GM12878 (cell line): ENCODE measurements around the gene POU2F1. TPM values are rescaled to one million over a fixed set of nuclear protein-coding genes. Genes with fewer than 3 reads are reported as not detected.

Source experiments
- ATAC-seq: fragments of 200-7000 bp; cut with Tn5 transposase; 3 replicates; pipeline ENCODE4 v1.9.1; 2020; ENCODE audit warnings: mild to moderate bottlenecking, moderate library complexity
- BruUV-seq: library from RNA; stranded (reverse); fragments of 400-500 nt; replicated peaks from 2 replicates; lab custom pipeline; 2021; lab: Mats Ljungman, UMichigan
- CTCF ChIA-PET: fragments of 300-600 bp; sonication (Branson Sonifier 250); formaldehyde crosslinking; extraction: SDS; loops from one replicate; lab custom pipeline; 2021; ENCODE audit warnings: inconsistent platforms; lab: Yijun Ruan, JAX
- POLR2A ChIA-PET: fragments of 350-600 bp; formaldehyde crosslinking; extraction: SDS; loops from one replicate; lab custom pipeline; 2021; ENCODE audit warnings: inconsistent platforms; lab: Charles Lee
- RAD21 ChIA-PET: fragments of 300-600 bp; sonication (Branson Sonifier 250); formaldehyde crosslinking; loops from one replicate; lab custom pipeline; 2023; ENCODE audit warnings: antibody characterized with exemption; ENCODE audit not compliant: unreplicated experiment; lab: Charles Lee
- SMC1A ChIA-PET: fragments of 300-600 bp; sonication (Branson Sonifier 250); formaldehyde crosslinking; loops from one replicate; lab custom pipeline; 2023; ENCODE audit not compliant: unreplicated experiment, uncharacterized antibody; lab: Charles Lee
- DNase-seq: peaks from one replicate; pipeline ENCODE4 v3.0.0-alpha.2; 2011; ENCODE audit warnings: low read depth, low spot score
- FAIRE-seq: peaks from 3 replicates; lab custom pipeline; 2011; peaks lifted over from hg19 to GRCh38; lab: Jason Lieb, UNC
- H2AFZ ChIP-seq: 2 replicates; pipeline ENCODE4 v1.6.0; 2011; ENCODE audit warnings: low read depth, low read length, control low read depth; ENCODE audit not compliant: control insufficient read depth
- H3K27ac ChIP-seq: 2 replicates; pipeline ENCODE4 v1.5.1; 2011; ENCODE audit warnings: control low read depth; ENCODE audit not compliant: control insufficient read depth, insufficient read depth
- H3K27me3 ChIP-seq, 2 experiments: replicated peaks in 1 of 2; 2 replicates each; pipeline versions ENCODE4 v1.6.0 to v1.6.1; 2011; ENCODE audit warnings: low read length in 1 of 2; ENCODE audit not compliant: control insufficient read depth in 2 of 2, insufficient read depth in 2 of 2
- H3K36me3 ChIP-seq, 2 experiments: 2 replicates each; pipeline ENCODE4 v1.5.1; 2011; ENCODE audit warnings: low read length in 1 of 2; ENCODE audit not compliant: control insufficient read depth in 2 of 2, insufficient read depth in 2 of 2
- H3K4me1 ChIP-seq: 2 replicates; pipeline ENCODE4 v1.6.1; 2011; ENCODE audit warnings: mild to moderate bottlenecking, low read length, moderate library complexity, mixed read lengths; ENCODE audit not compliant: control insufficient read depth, insufficient read depth
- H3K4me2 ChIP-seq: 2 replicates; pipeline ENCODE4 v1.6.0; 2011; ENCODE audit warnings: control low read depth; ENCODE audit not compliant: control insufficient read depth, insufficient read depth
- H3K4me3 ChIP-seq: fragments of 200-600 bp; sonication (generic); 2 replicates; pipeline ENCODE4 v1.5.1; 2016
- H3K79me2 ChIP-seq: 2 replicates; pipeline ENCODE4 v1.6.0; 2011; ENCODE audit warnings: low read length; ENCODE audit not compliant: control insufficient read depth, insufficient read depth
- H3K9ac ChIP-seq: 2 replicates; pipeline ENCODE4 v1.8.0; 2011; ENCODE audit warnings: low read length, control low read depth, mixed read lengths; ENCODE audit not compliant: control insufficient read depth, insufficient read depth
- H3K9me3 ChIP-seq: replicated peaks from 3 replicates; pipeline ENCODE4 v1.5.1; 2011; ENCODE audit warnings: mild to moderate bottlenecking, low read length; ENCODE audit not compliant: control insufficient read depth, insufficient read depth
- H4K20me1 ChIP-seq: 2 replicates; pipeline ENCODE4 v1.6.0; 2011; ENCODE audit not compliant: control insufficient read depth, insufficient read depth
- ASH2L ChIP-seq: fragments of 300-600, 200-600 bp; sonication (generic); IDR thresholded peaks from 2 replicates; pipeline ENCODE4 v1.6.1; 2017; ENCODE audit warnings: low read depth, mild to moderate bottlenecking, borderline replicate concordance
- BCL11A ChIP-seq: IDR thresholded peaks from 2 replicates; pipeline ENCODE4 v1.6.1; 2011; ENCODE audit warnings: low read depth, low read length
- BRCA1 ChIP-seq: IDR thresholded peaks from 2 replicates; pipeline ENCODE4 v1.6.1; 2011; ENCODE audit warnings: low read depth, low read length, improper control_type of control experiment
- DPF2 ChIP-seq: fragments of 450-650 bp; IDR thresholded peaks from 2 replicates; pipeline ENCODE4 v1.6.1; 2017; ENCODE audit warnings: mild to moderate bottlenecking
- FOXM1 ChIP-seq: IDR thresholded peaks from 2 replicates; pipeline ENCODE4 v1.6.1; 2012; ENCODE audit warnings: low read depth, mild to moderate bottlenecking, inconsistent platforms, low read length, moderate library complexity
- IRF3 ChIP-seq: fragments of 450-650 bp; IDR thresholded peaks from 2 replicates; pipeline ENCODE4 v1.6.1; 2014; ENCODE audit warnings: mild to moderate bottlenecking
- JUND ChIP-seq: IDR thresholded peaks from 2 replicates; pipeline ENCODE4 v1.6.1; 2012; ENCODE audit warnings: low read depth, mild to moderate bottlenecking, low read length, improper control_type of control experiment, moderate library complexity
- KLF5 ChIP-seq: fragments of 450-650 bp; IDR thresholded peaks from 2 replicates; pipeline ENCODE4 v1.6.1; 2014; ENCODE audit warnings: mild to moderate bottlenecking; ENCODE audit not compliant: partially characterized antibody
- MXI1 ChIP-seq: fragments of 150-350 bp; IDR thresholded peaks from 2 replicates; pipeline ENCODE4 v1.6.1; 2011; ENCODE audit warnings: low read depth, mild to moderate bottlenecking, inconsistent platforms, low read length, improper control_type of control experiment
- MYB ChIP-seq: fragments of 150-350 bp; IDR thresholded peaks from 2 replicates; pipeline ENCODE4 v1.6.1; 2014; ENCODE audit warnings: mild to moderate bottlenecking, low read depth, low read length, borderline replicate concordance
- NBN ChIP-seq: fragments of 450-650 bp; IDR thresholded peaks from 2 replicates; pipeline ENCODE4 v1.6.1; 2016
- NR2C1 ChIP-seq: fragments of 450-650 bp; IDR thresholded peaks from 2 replicates; pipeline ENCODE4 v1.6.1; 2017; ENCODE audit warnings: antibody characterized with exemption, mild to moderate bottlenecking, moderate library complexity
- RAD21 ChIP-seq: IDR thresholded peaks from 2 replicates; pipeline ENCODE4 v1.6.1; 2011; ENCODE audit warnings: mild to moderate bottlenecking, low read depth, low read length, moderate library complexity; ENCODE audit not compliant: insufficient read depth
- RB1 ChIP-seq: fragments of 450-650 bp; formaldehyde crosslinking; IDR thresholded peaks from 2 replicates; pipeline ENCODE4 v1.6.1; 2017; ENCODE audit warnings: mild to moderate bottlenecking, borderline replicate concordance
- SIN3A ChIP-seq: IDR thresholded peaks from 2 replicates; pipeline ENCODE4 v1.6.1; 2012; ENCODE audit warnings: low read depth, low read length, improper control_type of control experiment
- SKIL ChIP-seq: fragments of 450-650 bp; IDR thresholded peaks from 2 replicates; pipeline ENCODE4 v1.6.1; 2017; ENCODE audit warnings: mild to moderate bottlenecking, low read depth, inconsistent platforms; ENCODE audit not compliant: poor library complexity, severe bottlenecking
- STAT3 ChIP-seq: IDR thresholded peaks from 2 replicates; pipeline ENCODE4 v1.6.1; 2011; ENCODE audit warnings: low read depth, low read length, improper control_type of control experiment
- SUZ12 ChIP-seq: fragments of 200-600 bp; sonication (generic); IDR thresholded peaks from one replicate; pipeline ENCODE4 v1.6.1; 2018; ENCODE audit warnings: antibody characterized with exemption, mild to moderate bottlenecking; ENCODE audit not compliant: unreplicated experiment
- USF2 ChIP-seq: IDR thresholded peaks from 2 replicates; pipeline ENCODE4 v1.6.1; 2011; ENCODE audit warnings: low read depth, low read length, improper control_type of control experiment, borderline replicate concordance
- YBX1 ChIP-seq: fragments of 450-650 bp; IDR thresholded peaks from 2 replicates; pipeline ENCODE4 v1.6.1; 2016; ENCODE audit warnings: antibody characterized with exemption
- ZBED1 ChIP-seq: IDR thresholded peaks from 2 replicates; pipeline ENCODE4 v1.6.1; 2016; ENCODE audit warnings: borderline replicate concordance
- ZNF384 ChIP-seq: IDR thresholded peaks from 2 replicates; pipeline ENCODE4 v1.6.1; 2012; ENCODE audit warnings: low read depth, mild to moderate bottlenecking, low read length, improper control_type of control experiment, borderline replicate concordance
- WGBS: methylation state at CpG from one replicate; pipeline ENCODE4 v1.1.6; 2016; ENCODE audit warnings: low lambda C conversion rate; ENCODE audit not compliant: insufficient replicate concordance, insufficient coverage; ENCODE audit errors: missing lambda C conversion rate; 5-methylcytosine and 5-hydroxymethylcytosine counted together
- in situ Hi-C: fragments of 300-500 bp; cut with MboI; formaldehyde crosslinking; loops from 9 replicates; pipeline ENCODE4 v1.14.3; 2018; ENCODE audit warnings: mixed read lengths
- intact Hi-C: fragments of 100-400 bp; cut with micrococcal nuclease; formaldehyde crosslinking; loops from one replicate; pipeline ENCODE4 v1.14.2; 2022; ENCODE audit not compliant: unreplicated experiment
- polyA plus RNA-seq, 11 experiments: library from polyadenylated mRNA; depleted of rRNA in 4 of 11; unstranded in 6 of 11; stranded (reverse) in 5 of 11; fragments of >200 nt; fragmentation: Nextera tagmentation in 4 of 11; fragmentation: Illumina TruSeq in 1 of 11; extraction: Ambion mirVana in 4 of 11; extraction: Trizol in 1 of 11; gene quantifications; 1 replicate in 1 of 11; 2 replicates in 10 of 11; pipeline versions ENCODE4 v1.2.1 to v1.2.3, GENCODE V29; 2011 to 2016; ENCODE audit warnings: inconsistent platforms in 2 of 11, missing spikeins in 2 of 11, low read depth in 1 of 11
- total RNA-seq, 4 experiments: library from RNA; depleted of rRNA in 3 of 4; stranded (reverse); fragments of >200 nt in 3 of 4; fragmentation: Illumina TruSeq in 1 of 4; extraction: Trizol in 1 of 4; gene quantifications; 2 replicates each; pipeline versions ENCODE4 v1.2.1 to v1.2.3, GENCODE V29; 2013 to 2021

POU2F1 gene
- total and polyA plus RNA-seq, 10 of the 15 experiments (the other 5 are each of a cell fraction or from before 2014, with no cell fraction given), result 2.5 to 21.7 (median 12.5) TPM

GRCh38 chr1:167249702-167250101 lies 29.0 kb downstream of the POU2F1 start:
- ATAC-seq, result peak; percentile 78
- CTCF ChIA-PET, result no interaction called here
- Histone ChIP-seq H3K9ac (no peak overlapping the region), H3K4me3 (no peak overlapping the region), H3K27me3 (no peaks in the 10 kb centered on the region), H3K4me2 (no peak overlapping the region), H3K79me2 (peaks cover 46% of the 10 kb centered on the region), H2AFZ (no peak overlapping the region), H3K9me3 (no peaks in the 10 kb centered on the region), H4K20me1 (no peaks in the 10 kb centered on the region), H3K4me1 (peaks cover 23% of the 10 kb centered on the region), H3K36me3 (no peaks in the 10 kb centered on the region), H3K27ac (no peak overlapping the region)
- FAIRE-seq, result no peak
- in situ Hi-C loops, result loop anchor here (5.0 kb wide), 1 partner anchor 53 kb away; no protein-coding TSS in a partner anchor
- SMC1A ChIA-PET, result interaction anchor here (2.7 to 6.2 kb wide), 3 partner anchors 8 to 17 kb away, joined by 12 to 73 read pairs (median 57); no protein-coding TSS in a partner anchor
- RAD21 ChIA-PET, result no interaction called here
- 6% methylated on average over 1 of the region's 1 CpG for WGBS
- POLR2A ChIA-PET, result interaction anchor here (0.6 kb wide), 1 partner anchor 17 kb away, joined by 4 read pairs; no protein-coding TSS in a partner anchor
- DNase-seq, result no peak
- intact Hi-C loops, result no loop called here
- BruUV-seq, result no TSS peak
- TF ChIP-seq STAT3 (no peak), RAD21 (no peak), KLF5 (no peak), ZNF384 (no peak), FOXM1 (no peak), BCL11A (no peak), MYB (no peak), SIN3A (no peak), ZBED1 (no peak), YBX1 (no peak), SUZ12 (no peak), IRF3 (no peak), USF2 (no peak), JUND (no peak), ASH2L (no peak), NR2C1 (no peak), DPF2 (0 out of 2 replicates have a peak, but pooled peaks have one; percentile 31), SKIL (no peak), NBN (no peak), RB1 (no peak), BRCA1 (no peak), MXI1 (no peak)
